ENCODE measurements around the gene CPSF7.
"Not testable (repeated sequence)": the region's sequence is repeated elsewhere in the genome, so short reads cannot be mapped to it uniquely, and the experiment has no call there.

CPSF7 gene

DNA sequence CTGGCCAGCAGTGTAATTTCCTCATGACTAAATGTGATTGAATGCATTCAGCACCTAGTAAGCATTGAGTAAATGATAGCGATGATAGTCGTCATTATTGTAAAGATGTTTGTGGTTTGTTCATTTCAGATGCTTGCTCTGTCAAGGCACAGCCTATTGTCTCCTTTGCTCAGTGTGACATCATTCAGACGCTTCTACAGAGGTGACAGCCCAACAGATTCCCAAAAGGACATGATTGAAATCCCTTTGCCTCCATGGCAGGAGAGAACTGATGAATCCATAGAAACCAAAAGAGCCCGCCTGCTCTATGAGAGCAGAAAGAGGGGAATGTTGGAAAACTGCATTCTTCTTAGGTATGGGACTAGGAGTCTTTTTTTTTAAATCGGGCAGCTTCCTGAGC, 7.7 kb upstream of the CPSF7 start:
- no peak for DNase-seq

DNA sequence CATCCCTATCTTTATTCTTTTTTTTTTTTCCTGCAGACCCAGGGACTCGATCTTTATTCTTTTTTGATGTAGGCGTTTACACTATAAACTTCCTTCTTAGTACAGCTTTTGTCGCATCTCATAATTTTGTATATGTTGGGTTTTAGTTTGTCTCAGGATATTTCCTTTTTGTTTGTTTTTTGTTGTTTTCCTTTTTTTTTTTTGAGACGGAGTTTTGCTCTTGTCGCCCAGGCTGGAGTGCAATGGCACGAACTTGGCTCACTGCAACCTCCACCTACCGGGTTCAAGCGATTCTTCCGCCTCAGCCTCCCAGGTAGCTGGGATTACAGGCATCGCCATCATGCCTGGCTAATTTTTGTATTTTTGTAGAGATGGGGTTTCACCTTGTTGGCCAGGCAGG, 1.1 kb upstream of the CPSF7 start:
- DNase-seq, result not testable (repeated sequence)

DNA sequence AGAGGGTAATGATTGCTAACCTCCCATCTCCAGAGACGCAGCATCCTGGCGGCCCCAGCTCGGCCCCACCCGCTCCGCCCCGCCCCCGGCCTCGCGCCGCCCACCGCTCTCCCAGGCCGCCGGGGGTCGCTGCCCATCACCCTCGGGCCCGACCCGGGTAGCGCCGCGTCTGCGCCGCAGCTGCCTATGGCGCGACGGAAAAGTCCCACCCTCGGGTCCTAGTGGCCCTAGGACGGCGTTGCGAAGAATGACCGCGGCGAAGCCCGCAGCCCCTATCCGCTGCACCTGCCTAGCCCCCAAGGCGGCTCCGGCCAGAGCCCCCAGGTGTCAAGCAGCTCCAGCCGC, 457 bp downstream of the CPSF7 start:
- peak; percentile 17 for DNase-seq

DNA sequence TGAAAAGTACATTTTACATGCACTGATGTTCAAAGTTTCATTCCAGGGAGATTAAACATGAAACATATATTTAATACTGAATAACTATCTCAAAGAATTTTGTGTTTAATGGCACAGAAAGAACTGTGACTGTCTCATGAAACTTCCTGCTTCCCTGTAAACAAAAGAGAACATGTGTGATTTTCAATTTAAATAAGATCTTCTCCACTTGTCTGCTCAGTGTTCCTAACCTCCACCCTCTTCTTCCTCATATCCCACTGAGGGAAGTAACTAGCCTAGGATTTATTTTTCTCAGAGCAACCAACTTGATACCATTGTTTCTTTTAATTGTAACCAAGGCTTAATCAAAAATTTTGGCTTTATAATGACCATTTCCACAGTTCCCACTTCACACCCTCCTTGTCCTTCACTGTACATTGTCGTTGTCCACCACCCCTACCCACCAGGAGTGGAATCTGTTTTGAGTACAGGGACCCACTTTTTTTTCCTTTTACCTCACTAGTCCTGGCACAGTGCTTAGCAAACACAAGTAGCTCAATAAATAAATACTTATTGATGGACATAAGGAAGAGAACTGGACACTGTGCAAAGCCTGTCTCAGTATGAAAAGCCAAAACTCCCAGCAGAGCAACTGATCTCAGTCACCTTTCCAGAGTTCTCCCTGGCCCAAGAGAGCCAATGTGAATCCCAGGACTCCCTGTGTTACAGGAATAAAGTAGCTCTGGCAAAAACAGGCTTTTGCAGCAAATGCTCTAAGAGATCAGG, 4.2 kb downstream of the CPSF7 start:
- DNase-seq, result no peak

DNA sequence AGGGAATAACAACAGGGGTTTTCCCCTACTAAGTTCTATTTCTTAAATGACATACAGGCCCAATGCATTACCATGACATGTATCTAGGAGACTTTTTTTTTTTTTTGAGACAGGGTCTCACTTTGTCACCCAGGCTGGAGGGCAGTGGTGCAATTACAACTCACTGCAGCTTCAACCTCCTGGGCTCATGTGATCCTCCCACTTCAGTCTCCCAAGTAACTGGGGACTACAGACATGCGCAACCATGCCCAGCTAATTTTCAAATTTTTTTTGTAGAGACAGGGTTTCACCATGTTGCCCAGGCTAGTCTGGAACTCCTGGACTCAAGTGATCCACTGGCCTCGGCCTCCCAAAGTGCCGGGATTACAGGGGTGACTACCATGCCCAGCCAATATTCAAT, 7.5 kb downstream of the CPSF7 start:
- no peak for DNase-seq

DNA sequence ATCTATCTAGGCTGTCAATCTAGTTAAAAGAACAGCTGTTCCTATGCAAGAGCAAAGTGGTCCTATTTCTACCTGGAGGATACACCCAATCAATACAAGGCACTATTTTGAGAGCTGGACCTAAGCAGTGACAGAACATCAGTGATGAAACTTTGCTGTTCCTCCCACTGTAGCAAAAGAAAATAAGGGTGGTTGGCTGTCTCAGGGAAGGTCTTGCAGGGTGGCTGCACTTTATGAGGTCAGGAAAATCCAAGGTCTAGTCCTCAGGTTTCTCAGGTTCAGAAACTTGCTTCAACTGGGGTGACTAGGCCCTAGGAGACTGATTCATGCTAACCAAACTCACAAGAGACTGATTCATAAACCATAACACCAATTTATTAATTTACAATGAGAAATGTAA, 11.6 kb downstream of the CPSF7 start:
- DNase-seq, result no peak

DNA sequence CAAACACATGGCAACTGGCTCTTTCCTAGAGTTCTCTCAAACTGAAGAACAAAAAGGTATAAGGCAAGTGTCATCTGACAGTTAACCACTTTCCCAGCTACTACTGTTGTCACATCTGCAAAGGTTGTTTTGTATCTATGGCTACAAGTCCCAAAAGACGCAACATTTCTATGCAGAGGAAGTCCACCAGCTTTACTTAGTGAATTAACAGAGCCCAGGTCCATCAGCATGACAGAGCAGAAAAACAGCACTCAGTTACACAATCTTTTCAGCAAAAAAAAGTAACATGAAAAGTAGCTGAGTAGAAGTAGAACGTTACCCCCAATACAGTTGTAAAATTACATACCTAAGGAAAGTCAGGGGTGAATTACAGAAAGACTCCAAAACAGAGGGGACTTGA, 12.1 kb downstream of the CPSF7 start:
- DNase-seq, result no peak

DNA sequence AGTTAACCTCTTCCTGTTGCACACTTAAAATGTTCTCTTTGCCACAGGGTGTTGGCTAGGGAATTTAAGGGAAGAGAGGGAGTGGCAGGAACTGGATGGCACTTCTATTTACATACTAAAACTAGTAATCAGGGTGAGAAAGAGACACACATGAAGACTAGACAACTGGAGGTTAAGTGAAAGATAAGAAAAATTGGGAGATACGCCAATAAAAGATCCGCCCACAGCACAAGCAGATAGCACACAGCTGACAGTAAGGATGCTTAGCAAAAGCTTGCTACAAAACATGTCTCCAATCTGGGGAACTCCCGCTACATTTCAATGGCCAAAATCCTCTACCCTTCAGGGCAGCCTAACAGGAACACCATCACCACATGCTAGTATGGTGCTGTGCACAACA, 12.8 kb downstream of the CPSF7 start:
- DNase-seq, result no peak

DNA sequence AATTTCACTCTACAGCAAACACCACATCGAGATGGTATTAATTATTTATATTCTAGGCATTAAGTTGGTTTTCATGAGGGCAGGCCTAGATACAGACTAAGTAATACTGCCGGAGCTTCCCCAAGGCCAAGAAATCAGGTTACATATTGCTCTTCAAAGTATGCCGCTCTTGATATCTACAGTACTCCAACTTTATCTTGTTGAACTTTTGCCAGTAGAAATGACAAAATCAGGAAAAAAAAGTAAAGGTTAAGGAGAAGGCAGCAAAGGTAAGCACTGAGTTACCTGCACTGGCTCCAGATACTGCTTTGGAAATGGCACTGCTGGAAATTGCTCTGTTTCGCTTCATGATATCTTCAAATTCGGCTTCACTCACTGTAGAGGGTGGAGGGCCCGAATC, 14.4 kb downstream of the CPSF7 start:
- DNase-seq, result no peak

DNA sequence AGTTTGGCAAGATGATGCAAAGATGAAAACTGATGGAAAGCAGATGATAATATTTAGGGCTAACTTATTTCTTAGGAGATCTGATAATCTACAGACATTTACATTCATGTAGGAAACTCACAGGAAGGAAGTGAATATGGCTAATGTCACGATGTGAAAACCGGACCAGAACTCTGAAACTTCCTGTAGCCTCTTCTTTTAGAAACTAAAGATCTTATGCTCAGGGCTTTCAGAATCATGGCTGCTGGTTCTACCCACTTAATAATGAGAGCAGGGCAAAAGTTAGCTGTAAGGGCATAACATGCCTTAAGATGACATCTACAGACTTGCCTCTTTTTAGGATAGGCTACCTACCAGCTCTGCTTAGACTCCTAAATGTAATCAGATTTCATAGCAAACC, 15.2 kb downstream of the CPSF7 start:
- DNase-seq, result no peak

DNA sequence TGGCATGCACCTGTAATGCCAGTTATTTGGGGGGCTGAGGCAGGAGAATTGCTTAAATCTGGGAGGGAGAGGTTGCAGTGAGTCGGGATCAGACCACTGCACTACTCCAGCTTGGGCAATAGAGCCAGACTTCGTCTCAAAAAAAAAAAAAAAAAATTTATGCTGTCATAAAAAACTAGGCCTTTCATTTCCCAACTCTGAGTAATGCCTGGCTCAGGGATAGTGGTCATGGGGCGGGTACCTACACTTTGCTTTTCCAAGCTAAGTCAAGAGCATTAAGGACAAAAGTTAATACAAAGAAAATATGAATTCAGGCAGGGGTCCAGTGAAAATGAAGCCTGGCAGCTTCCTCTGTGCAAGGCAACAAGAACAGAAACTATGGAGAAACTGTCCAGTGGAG, 16.3 kb downstream of the CPSF7 start:
- DNase-seq, result no peak

DNA sequence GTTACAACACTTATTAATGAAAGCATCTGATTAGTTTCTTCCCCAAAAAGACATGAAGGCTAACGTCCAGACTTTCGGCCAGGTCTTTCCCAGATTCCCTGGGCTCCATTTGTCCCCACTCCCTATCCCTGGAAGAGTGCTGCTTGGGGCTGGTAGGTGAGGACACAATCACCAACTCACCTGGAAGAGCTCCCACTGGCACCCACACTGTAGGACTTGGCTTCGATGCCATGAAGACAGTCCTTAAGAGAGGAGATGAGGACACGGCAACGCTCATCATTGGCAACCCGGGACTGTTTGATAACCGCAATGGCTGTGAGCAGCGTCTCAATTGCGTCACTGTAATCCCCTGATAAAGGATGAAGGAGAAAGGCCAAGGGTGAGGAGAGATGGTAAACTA, 18.2 kb downstream of the CPSF7 start:
- no peak for DNase-seq

DNA sequence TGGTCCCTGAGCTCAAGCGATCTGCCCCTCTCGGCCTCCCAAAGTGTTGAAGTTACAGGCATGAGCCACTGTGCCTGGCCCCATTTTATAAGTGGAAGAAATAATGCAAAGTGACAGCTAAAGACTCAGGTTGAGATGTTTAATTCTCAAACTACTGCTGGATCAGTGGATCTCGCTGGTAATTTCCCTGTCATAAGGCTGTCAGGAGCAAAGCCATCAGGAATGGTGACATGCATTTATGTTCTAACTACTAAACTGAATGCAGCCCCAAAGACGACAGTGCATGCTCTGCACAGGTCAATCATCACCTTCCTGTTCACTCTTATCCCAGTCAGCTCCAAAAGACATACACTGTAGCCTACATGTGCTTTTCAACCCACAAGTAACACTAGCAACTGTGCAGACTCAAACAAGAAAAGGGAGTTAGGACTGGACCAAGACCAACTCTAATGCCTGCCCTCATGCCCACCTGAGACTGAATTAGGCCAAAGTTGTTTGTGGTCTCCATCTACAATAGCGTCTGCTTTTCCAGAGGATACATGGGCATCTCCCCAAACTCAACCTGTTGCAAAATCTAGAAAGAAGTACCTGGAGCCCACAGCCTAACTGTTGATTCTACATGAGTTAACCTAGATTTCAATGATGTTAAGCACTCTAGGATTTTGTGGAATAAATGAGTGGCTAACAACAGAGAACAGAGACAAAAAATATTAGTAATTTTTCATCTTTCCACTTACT, 22.6 kb downstream of the CPSF7 start:
- DNase-seq, result no peak

DNA sequence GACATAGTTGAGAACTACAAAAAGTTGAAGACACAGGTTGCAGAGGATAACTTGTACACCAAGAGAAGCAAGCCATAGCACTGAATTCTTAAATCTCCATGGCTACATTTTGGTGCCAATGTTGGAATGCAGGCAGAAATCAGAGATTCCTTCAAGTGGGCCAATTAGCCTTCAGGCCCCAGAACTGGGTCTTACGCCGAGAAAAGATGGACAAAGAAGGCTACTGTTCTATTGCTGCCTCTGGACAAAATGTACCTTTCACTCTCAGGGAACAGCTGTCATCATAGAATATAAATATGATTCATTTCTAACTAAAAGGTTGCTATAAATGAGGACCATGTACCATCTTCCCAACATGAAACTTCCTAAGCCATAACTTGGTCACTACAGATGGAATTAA, 23.7 kb downstream of the CPSF7 start:
- DNase-seq, result no peak

DNA sequence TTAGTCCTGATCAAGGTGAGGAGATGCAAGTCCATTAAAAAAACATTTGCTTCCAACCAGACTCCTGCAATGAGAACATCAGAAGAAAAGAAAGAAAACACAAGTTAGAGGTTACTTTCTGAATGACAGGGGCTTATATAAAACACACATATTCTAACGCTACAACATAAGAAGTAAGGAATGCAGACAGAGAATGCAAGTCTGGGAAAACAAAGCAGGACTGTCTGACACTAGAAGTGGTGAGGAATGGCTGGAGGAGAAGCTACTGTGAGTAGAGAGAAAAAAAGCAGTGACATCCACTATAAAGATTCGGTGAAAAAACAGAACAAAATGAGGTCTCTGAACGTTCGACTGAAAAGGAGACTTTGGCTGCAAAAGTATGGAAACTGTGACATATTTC, 25.1 kb downstream of the CPSF7 start:
- no peak for DNase-seq

DNA sequence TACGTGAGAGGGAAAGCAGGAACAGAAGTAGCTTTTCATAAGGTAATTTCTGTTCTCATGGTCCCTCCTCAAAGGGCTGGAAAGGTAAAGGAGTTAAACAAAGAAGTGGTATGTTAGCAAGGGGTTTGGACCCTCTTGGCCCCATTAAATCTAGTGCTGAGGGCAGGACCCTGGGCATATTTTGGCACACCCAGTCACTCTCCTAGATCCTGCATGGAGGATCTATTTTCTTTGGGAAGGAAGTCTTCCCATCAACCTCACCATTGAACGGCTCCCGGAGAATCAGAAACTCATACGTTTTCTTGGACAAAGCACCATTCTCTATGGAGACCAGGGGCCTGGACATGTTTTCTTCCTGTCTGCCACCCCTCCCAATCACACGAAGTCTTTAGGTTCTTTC, 25.7 kb downstream of the CPSF7 start:
- no peak for DNase-seq

DNA sequence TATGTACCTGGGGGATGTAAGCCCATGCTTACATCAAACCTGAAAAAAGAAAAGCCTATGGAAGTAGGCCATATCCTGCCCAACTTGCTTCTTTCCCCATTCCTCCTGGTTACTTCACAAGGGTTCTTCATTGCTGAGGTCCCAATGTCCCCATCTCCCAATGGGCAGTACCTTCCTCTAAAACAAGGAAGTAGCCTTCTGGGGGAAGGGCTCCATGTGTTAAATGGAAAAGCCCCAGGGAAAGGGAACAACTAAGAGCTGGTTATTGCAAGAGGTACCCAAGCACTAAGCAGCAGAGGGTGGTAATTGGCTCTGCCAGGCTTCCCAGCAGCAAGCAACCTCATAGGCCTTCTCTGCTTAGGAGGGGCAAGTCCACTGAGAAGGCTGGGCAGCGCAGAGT, 26.1 kb downstream of the CPSF7 start:
- DNase-seq, result no peak

DNA sequence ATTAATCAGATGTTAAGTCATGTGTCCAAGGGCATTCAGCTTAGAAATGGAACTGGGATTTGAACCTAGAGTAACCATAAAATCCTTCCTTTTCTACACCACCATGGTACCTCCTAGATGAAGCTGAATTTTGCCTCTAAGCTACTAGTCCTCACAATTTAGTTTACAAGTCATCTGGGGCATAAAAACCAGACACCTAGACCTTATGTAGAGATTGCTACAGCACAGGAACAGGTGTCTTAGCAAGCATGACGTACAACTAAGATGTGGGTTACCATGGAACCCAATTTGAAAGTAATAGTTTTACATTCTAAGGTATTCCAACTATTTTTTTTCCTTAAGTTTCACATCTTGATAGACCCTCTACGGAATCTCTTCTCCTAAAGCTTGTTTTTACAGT, 28.2 kb downstream of the CPSF7 start:
- no peak for DNase-seq

DNA sequence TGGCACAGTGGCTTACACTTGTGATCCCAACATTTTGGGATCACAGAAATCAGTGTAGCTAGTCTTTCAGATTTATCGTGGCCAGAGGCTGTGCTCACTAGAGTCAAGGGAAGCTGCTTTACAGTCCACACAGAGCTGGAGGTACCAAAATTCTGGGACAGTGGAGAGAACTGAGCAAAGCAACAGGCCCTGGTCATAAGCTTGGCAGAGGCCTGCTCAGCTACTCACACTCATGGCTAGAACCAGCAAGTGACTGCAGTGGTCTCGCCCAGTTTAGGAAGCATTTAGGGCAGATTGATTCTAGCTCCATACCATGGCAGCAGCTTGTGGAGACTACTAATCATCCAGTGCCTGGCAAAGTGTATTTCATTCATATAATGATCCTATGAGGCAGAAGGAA, 28.6 kb downstream of the CPSF7 start:
- no peak for DNase-seq

DNA sequence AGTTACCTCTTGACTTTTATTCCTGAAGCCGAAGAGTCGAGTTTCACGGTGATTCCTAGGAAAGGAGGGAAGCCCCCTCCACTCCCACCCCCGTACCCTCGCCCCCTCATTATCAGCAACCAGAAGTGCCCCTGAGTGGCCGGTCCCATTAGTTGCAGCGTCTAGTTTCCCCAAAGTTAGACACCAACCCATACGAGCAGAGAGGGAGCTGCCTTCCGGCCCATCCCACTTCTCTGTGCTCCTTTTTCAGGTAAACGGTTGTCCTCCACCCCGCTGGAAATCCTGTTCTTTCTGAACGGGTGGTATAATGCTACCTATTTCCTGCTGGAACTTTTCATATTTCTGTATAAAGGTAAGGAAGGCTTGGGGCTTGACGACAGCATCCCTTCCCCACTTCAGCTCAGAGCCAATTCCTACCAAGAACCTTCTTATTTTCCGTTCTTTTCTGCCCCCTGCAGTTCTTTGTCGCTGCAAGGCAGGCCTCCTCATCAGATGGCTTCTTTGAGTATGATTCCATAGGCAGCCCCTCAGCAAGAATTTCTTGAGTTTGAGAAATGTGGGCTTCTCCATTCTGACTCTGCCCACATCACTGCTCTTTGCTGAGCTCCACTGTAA, 36.7 kb downstream of the CPSF7 start:
- no peak for DNase-seq

DNA sequence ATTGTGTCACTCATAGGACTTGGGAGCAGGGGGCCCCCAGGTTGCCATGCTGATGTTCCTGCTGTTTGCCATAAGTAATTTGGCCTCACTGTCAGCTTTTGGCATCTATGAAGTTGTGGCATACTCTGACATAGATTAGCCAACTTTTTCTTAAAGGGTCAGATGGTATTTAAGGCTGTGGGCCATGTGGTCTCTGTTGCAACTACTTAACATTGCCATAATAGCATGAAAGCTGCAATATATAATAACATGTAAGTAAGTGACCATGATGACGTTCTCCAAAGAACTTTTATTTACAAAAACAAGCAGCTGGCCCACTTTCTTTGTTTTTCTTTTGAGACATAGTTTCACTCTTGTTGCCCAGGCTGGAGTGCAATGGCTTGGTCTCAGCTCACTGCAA, 39.6 kb downstream of the CPSF7 start:
- DNase-seq, result no peak

DNA sequence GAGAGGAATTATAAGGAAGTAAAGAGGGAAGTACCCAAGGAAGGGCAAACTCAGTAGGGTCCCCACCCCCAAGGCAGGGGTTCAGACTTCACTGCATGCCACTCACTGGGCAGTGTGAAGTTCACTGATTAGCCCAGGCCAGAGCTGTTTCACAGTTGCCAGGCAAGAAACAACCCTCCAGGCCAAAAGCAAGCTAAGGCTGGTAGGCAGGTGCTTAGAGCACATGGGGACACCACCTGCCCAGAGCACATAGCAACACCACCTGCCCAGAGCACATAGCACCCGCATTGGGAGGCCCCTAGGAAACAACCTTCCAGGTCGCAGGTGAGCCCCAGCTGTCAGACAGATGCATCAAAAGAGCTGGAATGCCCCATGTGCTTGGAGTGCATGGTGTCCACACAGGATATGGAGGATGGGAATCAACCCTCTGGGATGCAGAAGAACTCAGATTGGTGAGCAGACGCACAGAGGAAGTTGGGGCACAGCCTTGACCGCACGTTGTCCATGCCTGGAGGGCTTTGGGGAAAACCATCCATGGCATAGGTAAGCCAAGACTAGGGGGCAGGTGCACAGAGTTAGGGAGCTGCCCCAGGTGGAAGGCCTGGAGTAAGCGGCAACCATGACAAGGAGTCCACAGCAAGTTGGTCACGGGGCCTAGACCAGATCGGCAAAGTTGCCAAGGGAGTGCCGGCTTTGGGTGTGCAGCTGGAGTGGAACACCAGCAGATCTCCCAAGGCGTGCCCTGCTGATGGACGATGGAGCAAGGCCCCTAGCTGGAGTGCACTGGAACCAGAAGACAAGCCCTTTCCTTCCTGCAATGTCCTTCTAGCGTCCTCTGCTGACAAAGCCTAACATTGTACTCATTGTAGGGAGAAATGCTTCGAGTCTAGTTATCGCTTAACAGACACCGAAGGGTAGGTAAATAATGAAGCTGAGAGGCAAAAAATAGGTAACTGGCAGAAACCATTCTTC, 45.2 kb downstream of the CPSF7 start:
- DNase-seq, result no peak

DNA sequence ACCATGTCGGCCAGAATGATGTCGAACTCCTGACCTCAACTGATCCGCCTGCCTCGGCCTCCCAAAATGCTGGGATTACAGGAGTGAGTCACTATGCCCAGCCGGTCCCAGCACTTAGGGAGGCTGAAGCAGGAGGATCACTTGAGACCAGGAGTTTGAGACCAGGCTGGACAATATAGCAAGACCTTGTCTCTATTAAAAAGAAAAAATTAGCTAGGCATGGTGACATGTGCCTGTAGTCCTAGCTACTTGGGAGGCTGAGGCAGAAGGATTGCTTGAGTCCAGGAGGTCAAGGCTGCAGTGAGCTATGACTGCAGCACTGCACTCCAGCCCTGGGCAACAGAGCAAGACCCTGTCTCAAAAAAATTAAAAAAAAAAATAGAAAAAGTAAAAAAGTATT, 45.9 kb downstream of the CPSF7 start:
- DNase-seq, result not testable (repeated sequence)

Data from NCI-H2107 (cell line).